SK-N-SH (cell line): Measurements from ENCODE around the gene RAPGEF4. TPM values are rescaled to one million over a fixed set of nuclear protein-coding genes. Genes with fewer than 3 reads are reported as not detected.

Source experiments
- CTCF ChIA-PET: fragments of 300-600, 350-600 bp; formaldehyde crosslinking; extraction: SDS; loops from one replicate; lab custom pipeline; 2021; lab: Yijun Ruan, JAX
- POLR2A ChIA-PET: fragments of 350-600 bp; sonication (Branson Sonifier 250); formaldehyde crosslinking; extraction: SDS; loops from one replicate; lab custom pipeline; 2020; ENCODE audit warnings: antibody characterized with exemption, inconsistent platforms; lab: Yijun Ruan, JAX
- DNase-seq: peaks from one replicate; pipeline ENCODE4 v3.0.0; 2012
- H2AFZ ChIP-seq: fragments of 200-600 bp; sonication (generic); 2 replicates; pipeline ENCODE4 v1.8.1; 2016; ENCODE audit warnings: antibody characterized with exemption, mild to moderate bottlenecking, low read depth
- H3F3A ChIP-seq: fragments of 200-600 bp; sonication (generic); replicated peaks from 2 replicates; pipeline ENCODE3; 2016; ENCODE audit warnings: antibody characterized with exemption, mild to moderate bottlenecking; ENCODE audit not compliant: insufficient read depth
- H3K27ac ChIP-seq, 2 experiments: fragments of 200-500 bp in 1 of 2; fragments of 200-600 bp in 1 of 2; sonication (Bioruptor generic) in 1 of 2; sonication (generic), shearing (Covaris generic) in 1 of 2; 2 replicates each; pipeline versions ENCODE4 v1.5.1 to v1.6.1; 2014 to 2016; ENCODE audit warnings: low read depth in 2 of 2, inconsistent platforms in 1 of 2, low read length in 1 of 2, mild to moderate bottlenecking in 1 of 2, mixed read lengths in 1 of 2
- H3K27me3 ChIP-seq: fragments of 200-600 bp; sonication (generic), shearing (Covaris generic); 2 replicates; pipeline ENCODE4 v1.6.1; 2016; ENCODE audit warnings: mixed run types; ENCODE audit not compliant: insufficient read depth
- H3K36me3 ChIP-seq, 2 experiments: fragments of 200-500 bp in 1 of 2; fragments of 200-600 bp in 1 of 2; sonication (Bioruptor generic) in 1 of 2; sonication (generic) in 1 of 2; replicated peaks in 1 of 2; 2 replicates each; pipeline versions ENCODE3 to v1.5.1; 2014 to 2016; ENCODE audit warnings: low read length in 1 of 2, mild to moderate bottlenecking in 1 of 2; ENCODE audit not compliant: insufficient read depth in 2 of 2, control insufficient read depth in 1 of 2
- H3K4me1 ChIP-seq, 2 experiments: fragments of 200-500 bp in 1 of 2; fragments of 200-600 bp in 1 of 2; sonication (Bioruptor generic) in 1 of 2; sonication (generic), shearing (Covaris generic) in 1 of 2; 2 replicates each; pipeline versions ENCODE4 v1.5.1 to v1.6.1; 2014 to 2016; ENCODE audit warnings: low read depth in 1 of 2, low read length in 1 of 2, mixed run types in 1 of 2; ENCODE audit not compliant: insufficient read depth in 2 of 2, control insufficient read depth in 1 of 2
- H3K4me2 ChIP-seq: fragments of 200-600 bp; sonication (generic), shearing (Covaris generic); 2 replicates; pipeline ENCODE4 v1.6.1; 2017; ENCODE audit warnings: mixed run types
- H3K4me3 ChIP-seq, 2 experiments: fragments of 200-500 bp in 1 of 2; fragments of 200-600 bp in 1 of 2; sonication (Bioruptor generic) in 1 of 2; sonication (generic), shearing (Covaris generic) in 1 of 2; 2 replicates each; pipeline versions ENCODE4 v1.5.1 to v1.8.1; 2014 to 2016; ENCODE audit warnings: low read depth in 2 of 2, inconsistent platforms in 1 of 2, low read length in 1 of 2, mild to moderate bottlenecking in 1 of 2, mixed read lengths in 1 of 2, moderate library complexity in 1 of 2
- H3K79me2 ChIP-seq: fragments of 200-600 bp; sonication (generic); 2 replicates; pipeline ENCODE4 v1.8.1; 2017; ENCODE audit warnings: mild to moderate bottlenecking; ENCODE audit not compliant: insufficient read depth
- H3K9ac ChIP-seq: fragments of 200-600 bp; sonication (generic); 2 replicates; pipeline ENCODE4 v1.6.1; 2017; ENCODE audit warnings: mixed run types
- H3K9me2 ChIP-seq: fragments of 200-600 bp; sonication (generic); 2 replicates; pipeline ENCODE4 v1.6.1; 2017; ENCODE audit warnings: mixed run types
- H3K9me3 ChIP-seq: fragments of 200-600 bp; sonication (generic); 2 replicates; pipeline ENCODE4 v1.6.1; 2017; ENCODE audit warnings: mixed run types, mild to moderate bottlenecking, moderate library complexity
- H4K20me1 ChIP-seq: fragments of 200-600 bp; sonication (generic); 2 replicates; pipeline ENCODE4 v1.6.1; 2017; ENCODE audit warnings: mild to moderate bottlenecking, mixed run types; ENCODE audit not compliant: insufficient read depth
- CTCF ChIP-seq: fragments of 200-600 bp; sonication (generic); IDR thresholded peaks from 2 replicates; pipeline ENCODE4 v1.6.1; 2017; ENCODE audit warnings: antibody characterized with exemption, mild to moderate bottlenecking, moderate library complexity
- EP300 ChIP-seq, 2 experiments: IDR thresholded peaks; 2 replicates each; pipeline versions ENCODE4 v1.4.0 to v1.6.1; 2012; ENCODE audit warnings: borderline replicate concordance in 1 of 2, low read depth in 1 of 2, low read length in 1 of 2
- EZH2phosphoT487 ChIP-seq: fragments of 200-600 bp; sonication (generic); IDR thresholded peaks from 2 replicates; pipeline ENCODE4 v1.6.1; 2017; ENCODE audit warnings: low read depth, mixed run types, mild to moderate bottlenecking, antibody characterized with exemption, moderate library complexity, borderline replicate concordance
- FOSL2 ChIP-seq: IDR thresholded peaks from 2 replicates; pipeline ENCODE4 v1.4.0; 2012; ENCODE audit warnings: low read depth, mild to moderate bottlenecking, moderate library complexity, borderline replicate concordance
- FOXM1 ChIP-seq: IDR thresholded peaks from 2 replicates; pipeline ENCODE4 v1.4.0; 2012; ENCODE audit warnings: low read depth, mild to moderate bottlenecking
- GABPA ChIP-seq: IDR thresholded peaks from 2 replicates; pipeline ENCODE4 v1.4.0; 2012; ENCODE audit warnings: low read depth, mild to moderate bottlenecking
- IRF3 ChIP-seq: fragments of 150-350 bp; IDR thresholded peaks from 2 replicates; pipeline ENCODE4 v1.6.1; 2016; ENCODE audit warnings: mild to moderate bottlenecking, low read depth, low read length
- MEF2A ChIP-seq: IDR thresholded peaks from 2 replicates; pipeline ENCODE4 v1.4.0; 2012; ENCODE audit warnings: low read depth, borderline replicate concordance
- PBX3 ChIP-seq: IDR thresholded peaks from 2 replicates; pipeline ENCODE4; 2012
- RAD21 ChIP-seq: IDR thresholded peaks from 2 replicates; pipeline ENCODE4 v1.6.1; 2012; ENCODE audit warnings: mild to moderate bottlenecking, low read length
- REST ChIP-seq: IDR thresholded peaks from 2 replicates; pipeline ENCODE4 v1.6.1; 2012; ENCODE audit warnings: mild to moderate bottlenecking, low read depth, low read length, moderate library complexity
- SIN3A ChIP-seq: IDR thresholded peaks from 2 replicates; pipeline ENCODE4 v1.6.1; 2012; ENCODE audit warnings: low read depth, mild to moderate bottlenecking, low read length, moderate library complexity, borderline replicate concordance
- TAF1 ChIP-seq: IDR thresholded peaks from 2 replicates; pipeline ENCODE4 v1.6.1; 2012; ENCODE audit warnings: low read depth, mild to moderate bottlenecking, low read length, moderate library complexity, borderline replicate concordance
- USF2 ChIP-seq: fragments of 150-350 bp; IDR thresholded peaks from 2 replicates; pipeline ENCODE4 v1.6.1; 2017; ENCODE audit warnings: antibody characterized with exemption, low read length, low read depth, borderline replicate concordance
- WGBS: methylation state at CpG from one replicate; pipeline ENCODE4 v1.1.6; 2017; ENCODE audit warnings: low lambda C conversion rate; 5-methylcytosine and 5-hydroxymethylcytosine counted together
- polyA plus RNA-seq, 3 experiments: library from polyadenylated mRNA; depleted of rRNA; stranded (reverse); fragments of >200 nt; gene quantifications; 2 replicates each; pipeline ENCODE4 v1.2.3, GENCODE V29; 2012

The RAPGEF4 gene
- polyA plus RNA-seq, 1 of the 3 experiments (the other 2 are of a cell fraction) = 0.30 TPM

- no peaks in the 10 kb centered on the region for H3K9me2 ChIP-seq
- no peak overlapping the region for H2AFZ ChIP-seq
- H3K9me3 ChIP-seq = no peaks in the 10 kb centered on the region
- no peaks in the 10 kb centered on the region for H3K79me2 ChIP-seq
- H3K4me1 ChIP-seq = peaks cover 0 to 63% of the 10 kb centered on the region in 2 experiments; a peak in 2 of 4 replicates
- TF ChIP-seq RAD21 (no peak), FOSL2 (no peak), IRF3 (no peak), CTCF (no peak), REST (no peak), PBX3 (no peak), TAF1 (no peak), MEF2A (no peak), EP300 (IDR thresholded peaks at IDR 0.05; ENCODE audit: borderline replicate concordance in 1 of 2, low read depth in 1 of 2, low read length in 1 of 2) (no peak), GABPA (no peak), USF2 (no peak), FOXM1 (no peak), EZH2phosphoT487 (no peak), SIN3A (no peak)
- TF ChIP-seq, all 33 proteins: peak for 0
- Histone ChIP-seq H3K27ac (peak overlapping the region in 1 of 2 experiments; percentile 99; a peak in 2 of 4 replicates), H3K27me3 (peaks cover 14% of the 10 kb centered on the region; the same call in 1 of the 2 replicates), H3K4me2 (no peak overlapping the region), H4K20me1 (no peaks in the 10 kb centered on the region), H3K36me3 (no peaks in the 10 kb centered on the region), H3K9ac (no peak overlapping the region), H3F3A (no peaks in the 10 kb centered on the region), H3K4me3 (no peak overlapping the region)
- 55% methylated on average over 10 of the region's 10 CpGs for WGBS
- no peak for DNase-seq
- POLR2A ChIA-PET = no interaction called here
- CTCF ChIA-PET = interaction anchor here (1.6 to 7.6 kb wide), 4 partner anchors 13 to 80 kb away, joined by 5 to 55 read pairs (median 9); no protein-coding TSS in a partner anchor
Observed at GRCh38 chr2:172893111-172893510, 157.5 kb downstream of the RAPGEF4 start.
